H1 (cell line): ENCODE measurements around the gene TWIST2. TPM values are rescaled to one million over a fixed set of nuclear protein-coding genes. Genes with fewer than 3 reads are reported as not detected.

Experiments
- CTCF ChIA-PET: fragments of 300-600 bp; sonication (Branson Sonifier 250); formaldehyde crosslinking; loops from one replicate; lab custom pipeline; 2021; ENCODE audit not compliant: partially characterized antibody; lab: Charles Lee
- POLR2A ChIA-PET: fragments of 300-600 bp; sonication (Branson Sonifier 250); formaldehyde crosslinking; loops from one replicate; lab custom pipeline; 2021; ENCODE audit warnings: inconsistent platforms; ENCODE audit not compliant: partially characterized antibody; lab: Charles Lee
- DNase-seq, 2 experiments: peaks; one replicate each; pipeline versions ENCODE4 v3.0.0 to v3.0.0-alpha.2; 2010 to 2022; ENCODE audit warnings: low spot score in 2 of 2, low read depth in 1 of 2, mixed read lengths in 1 of 2
- FAIRE-seq: peaks from 2 replicates; lab custom pipeline; 2011; peaks lifted over from hg19 to GRCh38; lab: Jason Lieb, UNC
- H2AFZ ChIP-seq: 2 replicates; pipeline ENCODE4 v1.8.1; 2012; ENCODE audit warnings: low read length, inconsistent platforms
- H2AK5ac ChIP-seq: 2 replicates; pipeline ENCODE4 v1.6.1; 2013; ENCODE audit warnings: low read depth, low read length
- H2BK120ac ChIP-seq: replicated peaks from 2 replicates; pipeline ENCODE3; 2013; ENCODE audit warnings: low read depth, low read length, inconsistent platforms
- H2BK12ac ChIP-seq: 2 replicates; pipeline ENCODE4 v1.6.1; 2013; ENCODE audit warnings: low read depth, low read length
- H2BK15ac ChIP-seq: 2 replicates; pipeline ENCODE4 v1.6.1; 2013; ENCODE audit warnings: low read length
- H2BK20ac ChIP-seq: 2 replicates; pipeline ENCODE4 v1.6.1; 2013; ENCODE audit warnings: low read length
- H2BK5ac ChIP-seq: 2 replicates; pipeline ENCODE4 v1.6.1; 2013; ENCODE audit warnings: low read depth, low read length
- H3K14ac ChIP-seq: 2 replicates; pipeline ENCODE4 v1.6.1; 2013; ENCODE audit warnings: inconsistent platforms; ENCODE audit not compliant: insufficient read length
- H3K18ac ChIP-seq: 2 replicates; pipeline ENCODE4 v1.6.1; 2013; ENCODE audit warnings: low read length; ENCODE audit errors: extremely low read depth
- H3K23ac ChIP-seq: 2 replicates; pipeline ENCODE4 v1.6.1; 2013; ENCODE audit warnings: inconsistent platforms; ENCODE audit not compliant: insufficient read length
- H3K23me2 ChIP-seq: 2 replicates; pipeline ENCODE4 v1.6.1; 2013; ENCODE audit warnings: low read depth, low read length
- H3K27ac ChIP-seq: 2 replicates; pipeline ENCODE4 v1.6.1; 2011; ENCODE audit warnings: low read depth, low read length, inconsistent platforms
- H3K27me3 ChIP-seq, 4 experiments: replicated peaks in 1 of 4; 1 replicate in 1 of 4; 2 replicates in 3 of 4; pipeline versions ENCODE4 v1.6.1 to v1.8.1; 2011 to 2013; ENCODE audit warnings: low read length in 3 of 4, mild to moderate bottlenecking in 3 of 4, inconsistent platforms in 2 of 4, mixed read lengths in 2 of 4, moderate library complexity in 1 of 4; ENCODE audit not compliant: control insufficient read depth in 3 of 4, insufficient read depth in 3 of 4; ENCODE audit errors: extremely low read depth in 1 of 4
- H3K36me3 ChIP-seq, 4 experiments: 2 replicates each; pipeline versions ENCODE4 v1.6.1 to v1.8.1; 2011 to 2013; ENCODE audit warnings: mild to moderate bottlenecking in 4 of 4, low read length in 3 of 4, moderate library complexity in 2 of 4, control low read depth in 1 of 4, inconsistent platforms in 1 of 4; ENCODE audit not compliant: insufficient read depth in 4 of 4, control insufficient read depth in 2 of 4
- H3K4ac ChIP-seq: replicated peaks from 2 replicates; pipeline ENCODE3; 2013; ENCODE audit warnings: low read length, low read depth, mixed read lengths, inconsistent platforms; ENCODE audit not compliant: insufficient read length
- H3K4me1 ChIP-seq, 4 experiments: replicated peaks in 1 of 4; 1 replicate in 1 of 4; 2 replicates in 3 of 4; pipeline versions ENCODE4 v1.6.1 to v1.8.1; 2011 to 2013; ENCODE audit warnings: low read length in 3 of 4, inconsistent platforms in 2 of 4, mixed read lengths in 1 of 4; ENCODE audit not compliant: insufficient read depth in 4 of 4, control insufficient read depth in 3 of 4
- H3K4me2 ChIP-seq, 2 experiments: 2 replicates each; pipeline versions ENCODE4 v1.6.1 to v1.8.1; 2011 to 2013; ENCODE audit warnings: low read depth in 2 of 2, low read length in 2 of 2, control low read depth in 1 of 2, inconsistent platforms in 1 of 2, mild to moderate bottlenecking in 1 of 2; ENCODE audit not compliant: insufficient read depth in 1 of 2
- H3K4me3 ChIP-seq, 4 experiments: fragments of 200-600, 300-600 bp in 1 of 4; sonication (generic), shearing (Covaris generic), sonication (Bioruptor Twin) in 1 of 4; 2 replicates each; pipeline versions ENCODE4 v1.5.1 to v1.8.1; 2011 to 2016; ENCODE audit warnings: low read length in 4 of 4, low read depth in 3 of 4, control low read depth in 2 of 4, inconsistent platforms in 2 of 4, mild to moderate bottlenecking in 2 of 4, mixed read lengths in 1 of 4, moderate library complexity in 1 of 4; ENCODE audit not compliant: insufficient read depth in 2 of 4; ENCODE audit errors: extremely low read depth in 1 of 4
- H3K56ac ChIP-seq: replicated peaks from 2 replicates; pipeline ENCODE3; 2013; ENCODE audit warnings: low read depth, mild to moderate bottlenecking, mixed read lengths, low read length, inconsistent platforms; ENCODE audit not compliant: insufficient read length
- H3K79me1 ChIP-seq: 2 replicates; pipeline ENCODE4 v1.6.1; 2013; ENCODE audit warnings: low read depth, low read length, control low read depth
- H3K79me2 ChIP-seq, 2 experiments: 2 replicates each; pipeline versions ENCODE4 v1.6.1 to v1.8.1; 2012 to 2013; ENCODE audit warnings: low read length in 2 of 2, mild to moderate bottlenecking in 2 of 2, inconsistent platforms in 1 of 2; ENCODE audit not compliant: insufficient read depth in 2 of 2, control insufficient read depth in 1 of 2
- H3K9ac ChIP-seq, 4 experiments: replicated peaks in 1 of 4; 1 replicate in 1 of 4; 2 replicates in 3 of 4; pipeline versions ENCODE4 v1.6.1 to v1.8.1; 2011 to 2013; ENCODE audit warnings: low read depth in 3 of 4, low read length in 3 of 4, control low read depth in 2 of 4, mild to moderate bottlenecking in 2 of 4, moderate library complexity in 2 of 4, inconsistent platforms in 1 of 4; ENCODE audit errors: extremely low read depth in 1 of 4
- H3K9me3 ChIP-seq, 2 experiments: 2 replicates each; pipeline versions ENCODE4 v1.6.1 to v1.8.1; 2012 to 2013; ENCODE audit warnings: mild to moderate bottlenecking in 2 of 2, moderate library complexity in 2 of 2, control low read depth in 1 of 2, inconsistent platforms in 1 of 2, low read depth in 1 of 2, low read length in 1 of 2, mixed read lengths in 1 of 2; ENCODE audit not compliant: insufficient read depth in 2 of 2
- H4K20me1 ChIP-seq, 2 experiments: replicated peaks in 1 of 2; 2 replicates each; pipeline versions ENCODE3 to v1.8.1; 2011 to 2013; ENCODE audit warnings: inconsistent platforms in 2 of 2, low read length in 2 of 2, mild to moderate bottlenecking in 1 of 2; ENCODE audit not compliant: insufficient read depth in 2 of 2, control insufficient read depth in 1 of 2
- H4K5ac ChIP-seq: 2 replicates; pipeline ENCODE4 v1.6.1; 2013; ENCODE audit warnings: low read length, low read depth, mixed read lengths, inconsistent platforms; ENCODE audit not compliant: insufficient read length
- H4K8ac ChIP-seq: 2 replicates; pipeline ENCODE4 v1.8.0; 2013; ENCODE audit warnings: mild to moderate bottlenecking, moderate library complexity, low read length, inconsistent platforms; ENCODE audit not compliant: insufficient read depth; ENCODE audit errors: extremely low read depth
- H4K91ac ChIP-seq: replicated peaks from 2 replicates; pipeline ENCODE3; 2013; ENCODE audit warnings: low read length, mixed read lengths, inconsistent platforms; ENCODE audit not compliant: insufficient read length
- E2F6 ChIP-seq: IDR thresholded peaks from 2 replicates; pipeline ENCODE4 v1.6.1; 2012; ENCODE audit warnings: inconsistent platforms
- EZH2 ChIP-seq: fragments of 200-600 bp; sonication (generic); IDR thresholded peaks from 2 replicates; pipeline ENCODE4 v1.7.1; 2012; ENCODE audit warnings: low read depth, mild to moderate bottlenecking, moderate library complexity, low read length, inconsistent platforms; ENCODE audit not compliant: severe bottlenecking
- FOSL1 ChIP-seq: IDR thresholded peaks from 2 replicates; pipeline ENCODE4 v1.6.1; 2011; ENCODE audit warnings: mild to moderate bottlenecking, low read depth, low read length, moderate library complexity; ENCODE audit not compliant: insufficient read depth
- HDAC2 ChIP-seq, 2 experiments: fragments of 300-600 bp in 1 of 2; sonication (generic) in 1 of 2; IDR thresholded peaks; 2 replicates each; pipeline ENCODE4 v1.6.1; 2011 to 2012; ENCODE audit warnings: low read depth in 2 of 2, low read length in 2 of 2, mild to moderate bottlenecking in 2 of 2, moderate library complexity in 2 of 2, borderline replicate concordance in 1 of 2, inconsistent platforms in 1 of 2
- MAX ChIP-seq: IDR thresholded peaks from 2 replicates; pipeline ENCODE4 v1.6.1; 2012; ENCODE audit warnings: inconsistent platforms
- POU5F1 ChIP-seq: IDR thresholded peaks from 2 replicates; pipeline ENCODE4 v1.6.1; 2011; ENCODE audit warnings: low read depth, mild to moderate bottlenecking, low read length, moderate library complexity
- RAD21 ChIP-seq, 2 experiments: IDR thresholded peaks in 1 of 2; conservative IDR thresholded peaks in 1 of 2; 2 replicates each; pipeline ENCODE4 v1.6.1; 2011; ENCODE audit warnings: low read depth in 2 of 2, low read length in 2 of 2, improper control_type of control experiment in 1 of 2, inconsistent platforms in 1 of 2, mild to moderate bottlenecking in 1 of 2, moderate library complexity in 1 of 2
- RBBP5 ChIP-seq: IDR thresholded peaks from 2 replicates; pipeline ENCODE4 v1.7.1; 2012; ENCODE audit warnings: low read depth, mild to moderate bottlenecking, inconsistent platforms, low read length, moderate library complexity, borderline replicate concordance
- SIN3A ChIP-seq, 2 experiments: IDR thresholded peaks in 1 of 2; conservative IDR thresholded peaks in 1 of 2; 2 replicates each; pipeline ENCODE4 v1.6.1; 2011 to 2012; ENCODE audit warnings: low read length in 2 of 2, improper control_type of control experiment in 1 of 2, low read depth in 1 of 2, mild to moderate bottlenecking in 1 of 2
- TAF1 ChIP-seq: IDR thresholded peaks from 2 replicates; pipeline ENCODE4 v1.6.1; 2011; ENCODE audit warnings: mild to moderate bottlenecking, low read depth, low read length
- WGBS, 2 experiments: shearing (Covaris generic) in 1 of 2; methylation state at CpG; one replicate each; pipeline versions ENCODE4 v1.1.6 to v1.1.7; 2013 to 2015; ENCODE audit warnings: low lambda C conversion rate in 2 of 2, mixed read lengths in 2 of 2, inconsistent platforms in 1 of 2, low coverage in 1 of 2, missing lambda C conversion rate in 1 of 2; ENCODE audit not compliant: insufficient replicate concordance in 2 of 2, insufficient coverage in 1 of 2, insufficient read length in 1 of 2; ENCODE audit errors: extremely low coverage in 1 of 2, missing lambda C conversion rate in 1 of 2; 5-methylcytosine and 5-hydroxymethylcytosine counted together
- polyA plus RNA-seq, 7 experiments: library from polyadenylated mRNA; depleted of rRNA in 3 of 7; stranded (reverse) in 5 of 7; unstranded in 2 of 7; fragments of >200 nt in 5 of 7; fragments of 200-250 nt in 2 of 7; gene quantifications; 1 replicate in 5 of 7; 2 replicates in 1 of 7; 4 replicates in 1 of 7; pipeline versions ENCODE4 v1.2.1 to v1.2.3, GENCODE V29; 2011 to 2013; ENCODE audit warnings: missing spikeins in 2 of 7, mixed read lengths in 2 of 7
- total RNA-seq: library from RNA; stranded (reverse); fragmentation: NEBNext Ultra II Directional; extraction: Animal tissue kit (Norgen Biotek cat#: 25700); gene quantifications from 2 replicates; pipeline ENCODE4 v1.2.1, GENCODE V29; 2021

The TWIST2 gene
- total and polyA plus RNA-seq, 2 of the 8 experiments (the other 6 are each of a cell fraction or from before 2014, with no cell fraction given): 2.6 to 4.3 TPM

- Histone ChIP-seq H3K23me2 (no peaks in the 10 kb centered on the region), H3K14ac (no peak overlapping the region), H3K36me3 (no peaks in the 10 kb centered on the region), H3K4me3 (no peak overlapping the region), H3K4ac (no peak overlapping the region), H2BK20ac (no peak overlapping the region), H3K4me1 (no peaks in the 10 kb centered on the region), H3K79me2 (no peaks in the 10 kb centered on the region), H2AFZ (no peak overlapping the region), H2BK12ac (no peak overlapping the region), H3K79me1 (no peaks in the 10 kb centered on the region), H3K23ac (no peak overlapping the region), H4K20me1 (no peaks in the 10 kb centered on the region), H3K27me3 (no peaks in the 10 kb centered on the region; a peak in 1 of 7 replicates), H3K9ac (no peak overlapping the region), H2BK5ac (no peak overlapping the region), H3K9me3 (peaks cover 14 to 20% of the 10 kb centered on the region in 2 experiments), H3K4me2 (no peak overlapping the region), H4K8ac (no peak overlapping the region), H3K27ac (no peak overlapping the region), H2AK5ac (no peak overlapping the region), H4K91ac (no peak overlapping the region), H2BK120ac (no peak overlapping the region), H2BK15ac (no peak overlapping the region), H4K5ac (no peak overlapping the region), H3K18ac (no peak overlapping the region), H3K56ac (no peak overlapping the region)
- WGBS, 2 experiments: 91% methylated on average over 17 of the region's 17 CpGs; no CpG with 5 or more reads in 1 of the 2 experiments
- FAIRE-seq (no peak), DNase-seq (no peak)
- ChIA-PET POLR2A (no interaction called here), CTCF (no interaction called here)
- no peak for TF ChIP-seq SIN3A (conservative IDR thresholded peaks at IDR 0.05 in 1 of 2, IDR thresholded peaks at IDR 0.05 in 1 of 2; ENCODE audit: low read depth in 1 of 2, low read length in 2 of 2)
- no peak for TF ChIP-seq RAD21 (IDR thresholded peaks at IDR 0.05 in 1 of 2, conservative IDR thresholded peaks at IDR 0.05 in 1 of 2; ENCODE audit: low read depth in 2 of 2, low read length in 2 of 2)
- no peak for TF ChIP-seq FOSL1
- TF ChIP-seq HDAC2 (IDR thresholded peaks at IDR 0.05; ENCODE audit: borderline replicate concordance in 1 of 2, low read depth in 2 of 2, low read length in 2 of 2): no peak
- TF ChIP-seq EZH2: no peak
- TF ChIP-seq TAF1: no peak
- no peak for TF ChIP-seq MAX
- no peak for TF ChIP-seq E2F6
- no peak for TF ChIP-seq POU5F1
- TF ChIP-seq RBBP5: no peak
These were observed 43.7 kb upstream of the TWIST2 start for GRCh38 chr2:238803996-238804870.
